Measurements from ENCODE around the gene IQSEC1. TPM values are rescaled to one million over a fixed set of nuclear protein-coding genes. Genes with fewer than 3 reads are reported as not detected.

Gene IQSEC1
- total and polyA plus RNA-seq, 2 donors (not counting 1 experiment from before 2014, with no cell fraction given) = 4.3 to 18.2 TPM

- peaks cover 2% of the 10 kb centered on the region for H3K36me3 ChIP-seq (ENCODE audit: control insufficient read depth, insufficient read depth, low read length)
- no peaks in the 10 kb centered on the region for H3K79me2 ChIP-seq (ENCODE audit: control insufficient read depth, insufficient read depth, low read length)
- H2AFZ ChIP-seq (ENCODE audit: low read length) = no peak overlapping the region
- no peak for TF ChIP-seq EZH2 (IDR thresholded peaks at IDR 0.05; ENCODE audit: low read length, missing control alignments)
- no peak for TF ChIP-seq CTCF (conservative IDR thresholded peaks at IDR 0.05 in 1 of 2, IDR thresholded peaks at IDR 0.05 in 1 of 2; ENCODE audit: low read depth in 1 of 2, low read length in 2 of 2)
- no peaks in the 10 kb centered on the region for H3K27me3 ChIP-seq (ENCODE audit: control insufficient read depth, insufficient read depth, low read length)
- no peak overlapping the region for H3K27ac ChIP-seq (ENCODE audit: insufficient read depth, low read length)
- H4K20me1 ChIP-seq (ENCODE audit: control insufficient read depth, extremely low read depth, insufficient read depth, low read length) = no peaks in the 10 kb centered on the region
- H3K9me3 ChIP-seq (ENCODE audit: control insufficient read depth, insufficient read depth, low read depth, low read length) = no peaks in the 10 kb centered on the region
- H3K9ac ChIP-seq (ENCODE audit: insufficient read depth, low read length) = no peak overlapping the region
- no peak for DNase-seq (ENCODE audit: low read depth in 2 of 2)
- H3K4me2 ChIP-seq (ENCODE audit: extremely low read depth, insufficient read depth, low read length) = no peak overlapping the region
- H3K4me3 ChIP-seq (replicated peaks in 1 of 4; ENCODE audit: control extremely low read depth in 1 of 4, insufficient read depth in 1 of 4, low read depth in 3 of 4, low read length in 4 of 4) = no peak overlapping the region
- H3K4me1 ChIP-seq (ENCODE audit: control insufficient read depth, extremely low read depth, insufficient read depth, low read length) = peaks cover 9% of the 10 kb centered on the region
Measured at GRCh38 chr3:12944413-12944812, 128.8 kb downstream of the IQSEC1 start.

GRCh38 chr3:12943124-12944021 is 129.9 kb downstream of the IQSEC1 start:
- Histone ChIP-seq H3K4me2 (ENCODE audit: extremely low read depth, insufficient read depth, low read length) (no peak overlapping the region), H3K36me3 (ENCODE audit: control insufficient read depth, insufficient read depth, low read length) (peaks cover 2% of the 10 kb centered on the region), H3K79me2 (ENCODE audit: control insufficient read depth, insufficient read depth, low read length) (no peaks in the 10 kb centered on the region), H3K9me3 (ENCODE audit: control insufficient read depth, insufficient read depth, low read depth, low read length) (no peaks in the 10 kb centered on the region), H4K20me1 (ENCODE audit: control insufficient read depth, extremely low read depth, insufficient read depth, low read length) (no peaks in the 10 kb centered on the region), H3K4me3 (replicated peaks in 1 of 4; ENCODE audit: control extremely low read depth in 1 of 4, insufficient read depth in 1 of 4, low read depth in 3 of 4, low read length in 4 of 4) (no peak overlapping the region), H3K9ac (ENCODE audit: insufficient read depth, low read length) (no peak overlapping the region), H3K4me1 (ENCODE audit: control insufficient read depth, extremely low read depth, insufficient read depth, low read length) (peaks cover 9% of the 10 kb centered on the region), H3K27ac (ENCODE audit: insufficient read depth, low read length) (no peak overlapping the region), H2AFZ (ENCODE audit: low read length) (no peak overlapping the region), H3K27me3 (ENCODE audit: control insufficient read depth, insufficient read depth, low read length) (no peaks in the 10 kb centered on the region)
- TF ChIP-seq CTCF (conservative IDR thresholded peaks at IDR 0.05 in 1 of 2, IDR thresholded peaks at IDR 0.05 in 1 of 2; ENCODE audit: low read depth in 1 of 2, low read length in 2 of 2) = no peak
- TF ChIP-seq EZH2 (IDR thresholded peaks at IDR 0.05; ENCODE audit: low read length, missing control alignments) = no peak
- DNase-seq (ENCODE audit: low read depth in 2 of 2) = no peak

- TF ChIP-seq CTCF (conservative IDR thresholded peaks at IDR 0.05 in 1 of 2, IDR thresholded peaks at IDR 0.05 in 1 of 2; ENCODE audit: low read depth in 1 of 2, low read length in 2 of 2) = no peak
- TF ChIP-seq EZH2 (IDR thresholded peaks at IDR 0.05; ENCODE audit: low read length, missing control alignments) = no peak
- Histone ChIP-seq H3K4me1 (ENCODE audit: control insufficient read depth, extremely low read depth, insufficient read depth, low read length) (peaks cover under 1% of the 10 kb centered on the region), H4K20me1 (ENCODE audit: control insufficient read depth, extremely low read depth, insufficient read depth, low read length) (no peaks in the 10 kb centered on the region)
Measured at GRCh38 chr3:12941495-12942023, 131.7 kb downstream of the IQSEC1 start.

More at GRCh38 chr3:12941495-12942023, 131.7 kb downstream of the IQSEC1 start:
- H3K27ac ChIP-seq (ENCODE audit: insufficient read depth, low read length) = no peak overlapping the region
- no peaks in the 10 kb centered on the region for H3K9me3 ChIP-seq (ENCODE audit: control insufficient read depth, insufficient read depth, low read depth, low read length)
- no peak overlapping the region for H3K9ac ChIP-seq (ENCODE audit: insufficient read depth, low read length)
- H2AFZ ChIP-seq (ENCODE audit: low read length) = no peak overlapping the region
- no peak overlapping the region for H3K4me2 ChIP-seq (ENCODE audit: extremely low read depth, insufficient read depth, low read length)
- H3K79me2 ChIP-seq (ENCODE audit: control insufficient read depth, insufficient read depth, low read length) = no peaks in the 10 kb centered on the region
- DNase-seq (ENCODE audit: low read depth in 2 of 2) = no peak
- no peak overlapping the region for H3K4me3 ChIP-seq (replicated peaks in 1 of 4; ENCODE audit: control extremely low read depth in 1 of 4, insufficient read depth in 1 of 4, low read depth in 3 of 4, low read length in 4 of 4)
- H3K36me3 ChIP-seq (ENCODE audit: control insufficient read depth, insufficient read depth, low read length) = peaks cover 2% of the 10 kb centered on the region
- no peaks in the 10 kb centered on the region for H3K27me3 ChIP-seq (ENCODE audit: control insufficient read depth, insufficient read depth, low read length)
